Measurements from ENCODE around the gene DDX24.
A peak's percentile ranks its signal among the peaks of the same experiment; 100 is the strongest.

The DDX24 gene

DNA sequence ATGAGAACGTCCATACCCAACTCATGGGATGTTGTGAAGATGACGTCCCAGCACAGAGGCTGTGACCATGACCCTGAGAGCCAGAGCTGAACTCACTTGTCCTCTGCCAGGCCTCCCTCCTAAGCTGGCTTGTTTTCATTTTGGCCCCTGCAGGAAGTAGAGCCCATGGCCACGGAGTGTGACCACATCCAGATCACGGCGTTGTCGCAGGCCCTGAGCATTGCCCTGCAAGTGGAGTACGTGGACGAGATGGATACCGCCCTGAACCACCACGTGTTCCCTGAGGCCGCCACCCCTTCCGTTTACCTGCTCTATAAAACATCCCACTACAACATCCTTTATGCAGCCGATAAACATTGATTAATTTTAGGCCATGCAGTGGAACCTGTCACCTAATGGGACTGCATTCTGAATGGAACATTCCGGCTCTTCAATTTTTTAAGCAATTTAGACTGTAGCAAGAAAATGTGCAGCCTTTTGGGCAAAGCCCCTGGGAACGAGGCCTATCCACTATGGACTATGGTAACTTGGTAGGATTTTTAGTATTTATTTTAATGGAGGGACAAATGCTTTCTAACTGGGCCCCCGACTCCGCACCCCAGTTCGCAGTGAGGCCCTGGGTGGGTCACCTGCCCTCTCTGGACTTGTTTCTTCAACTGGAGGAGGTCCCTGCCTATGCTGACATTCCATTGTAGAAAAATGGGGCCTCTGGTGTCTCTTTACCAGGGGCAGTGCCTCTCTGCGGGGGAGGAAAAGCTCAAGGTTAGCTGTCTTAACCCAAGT is 35.2 kb downstream of the DDX24 start:
- no peak for DNase-seq

DNA sequence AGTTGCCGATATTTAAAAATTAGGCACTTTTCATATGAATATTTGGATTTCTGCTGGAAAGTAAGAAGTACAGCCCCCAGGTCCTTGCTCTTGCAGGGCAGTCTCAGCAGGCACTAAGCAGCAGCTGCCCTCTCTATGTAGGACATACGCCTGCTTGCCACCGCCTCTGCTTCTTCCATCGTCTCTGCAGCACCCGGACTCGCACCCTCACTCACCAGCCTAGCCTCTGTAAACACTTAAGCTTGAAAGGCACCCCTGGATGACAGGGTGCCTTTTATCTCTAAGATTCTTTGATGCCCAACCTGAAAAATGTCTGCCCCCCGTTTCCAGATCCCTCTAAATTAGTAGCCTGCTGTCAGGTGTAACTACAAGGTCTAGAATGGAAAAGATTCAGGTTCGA is 35.9 kb downstream of the DDX24 start:
- no peak for DNase-seq

DNA sequence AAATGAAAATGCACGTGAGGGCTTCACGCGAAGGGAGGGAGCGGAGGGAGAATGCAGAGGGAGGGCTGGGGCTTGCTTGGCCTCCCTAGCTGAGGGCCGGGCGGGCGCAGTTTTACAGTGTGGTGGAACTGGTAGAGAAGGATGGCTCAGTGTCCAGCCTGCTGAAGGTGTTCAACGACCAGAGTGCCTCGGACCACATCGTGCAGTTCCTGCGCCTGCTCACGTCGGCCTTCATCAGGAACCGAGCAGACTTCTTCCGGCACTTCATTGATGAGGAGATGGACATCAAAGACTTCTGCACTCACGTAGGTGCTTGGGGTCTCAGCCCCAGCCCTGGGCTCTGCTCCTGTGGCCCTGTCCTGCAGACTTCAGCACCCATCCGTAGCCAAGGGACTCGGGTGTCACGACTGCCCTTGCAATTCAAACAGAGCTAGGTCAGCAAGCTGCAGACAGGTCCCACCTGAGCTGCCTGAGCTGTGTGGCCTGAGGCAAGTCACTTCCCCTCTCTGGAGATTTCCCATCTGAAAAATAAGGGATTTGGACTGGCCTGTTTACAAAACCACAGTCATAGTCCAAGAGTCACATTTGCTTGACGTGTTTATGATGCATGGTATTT is 36.4 kb downstream of the DDX24 start:
- DNase-seq, result no peak

DNA sequence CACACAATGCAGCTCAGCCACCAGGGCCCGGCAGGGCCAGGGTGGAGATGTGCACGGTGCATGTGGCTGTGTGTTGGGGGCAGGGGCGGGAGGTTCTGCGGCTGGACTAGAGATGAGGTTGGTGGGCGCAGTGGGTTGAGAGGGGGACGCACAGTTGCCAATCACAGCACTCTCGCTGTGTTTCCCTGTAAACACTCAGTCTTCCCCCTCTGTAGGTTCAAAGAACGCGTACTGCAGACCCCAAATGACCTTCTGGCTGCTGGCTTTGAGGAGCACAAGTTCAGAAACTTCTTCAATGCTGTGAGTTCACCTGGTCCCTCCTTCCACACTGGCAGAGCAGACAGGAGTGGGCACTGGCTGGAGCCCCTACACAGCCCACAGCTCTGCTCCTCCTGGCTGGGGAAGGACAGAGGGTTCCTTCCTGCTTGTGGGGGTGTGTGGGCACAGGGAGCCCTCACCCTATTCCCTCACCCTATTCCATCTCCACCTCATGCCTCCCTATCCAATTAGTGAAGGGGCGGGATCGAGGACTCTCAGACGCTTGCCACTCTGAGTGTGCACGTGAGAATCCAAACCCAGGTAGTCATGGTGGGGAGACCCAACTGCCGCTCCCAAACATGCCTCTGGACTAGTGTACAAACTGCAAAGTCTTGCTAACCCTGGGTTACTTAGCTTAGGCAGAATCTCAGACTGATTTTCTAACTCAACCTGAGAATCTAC is 37.1 kb downstream of the DDX24 start:
- no peak for DNase-seq

DNA sequence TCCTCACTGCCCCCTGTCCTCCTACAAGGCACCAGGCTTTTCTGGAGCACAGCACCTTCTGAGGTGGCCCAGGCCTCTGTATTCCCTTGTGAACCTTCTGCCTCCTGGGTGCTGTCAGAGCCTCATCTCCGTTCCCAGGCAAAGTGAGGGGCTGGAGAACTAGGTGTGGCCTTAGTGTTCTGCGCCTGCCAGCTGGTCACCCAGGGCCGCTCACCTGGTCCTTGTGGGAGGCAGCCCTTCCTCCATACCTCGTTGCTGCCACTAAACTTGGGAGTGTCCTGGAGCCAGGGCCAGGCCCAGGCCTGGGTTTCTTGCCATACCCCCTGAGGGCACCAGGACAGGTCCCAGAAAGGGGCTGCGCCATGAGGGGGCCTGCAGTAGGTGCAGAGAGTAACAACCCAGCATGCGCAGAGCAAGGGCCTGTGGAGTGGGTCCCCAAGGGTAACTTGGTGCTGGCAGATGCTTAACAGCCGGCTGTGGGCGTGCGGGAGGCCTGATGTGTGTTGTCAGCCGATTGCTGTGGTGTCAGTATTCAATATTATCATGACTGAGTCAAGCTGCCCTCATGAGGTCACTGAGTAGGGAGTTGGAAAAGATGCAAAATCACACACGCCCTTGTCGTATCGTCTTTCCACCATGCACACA is 37.8 kb downstream of the DDX24 start:
- DNase-seq, result no peak

DNA sequence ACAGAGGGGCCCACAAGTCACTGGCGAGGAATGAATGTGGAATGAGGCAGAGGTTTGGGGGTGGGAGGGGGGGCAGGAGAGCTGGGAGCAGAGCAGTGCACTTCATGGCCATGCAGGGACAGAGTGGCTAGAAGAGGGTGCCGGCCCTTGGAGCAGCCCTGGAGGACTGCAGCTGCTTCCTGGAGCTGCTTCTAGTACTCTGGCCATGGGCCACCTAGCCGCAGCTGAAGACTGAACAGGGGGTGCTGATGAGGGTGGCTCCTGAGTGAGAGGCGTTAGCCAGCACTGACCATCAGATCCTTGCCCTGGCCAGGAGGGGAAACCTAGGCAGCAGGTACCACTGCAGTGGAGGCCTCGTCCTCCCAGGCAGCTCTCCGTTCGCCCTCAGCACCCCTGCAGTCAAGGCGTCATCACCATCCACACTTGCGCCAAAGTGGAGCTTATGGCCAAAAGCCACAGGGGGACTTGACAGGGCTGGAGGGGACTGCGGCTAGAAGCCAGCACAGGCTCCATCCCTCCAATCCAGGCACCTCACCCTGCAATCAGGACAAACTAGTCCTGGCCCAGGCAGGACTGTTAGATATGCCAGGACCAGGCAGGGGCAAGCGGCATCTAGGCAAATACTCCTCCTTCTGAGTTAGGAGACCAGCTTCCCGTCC is 38.4 kb downstream of the DDX24 start:
- DNase-seq, result no peak

DNA sequence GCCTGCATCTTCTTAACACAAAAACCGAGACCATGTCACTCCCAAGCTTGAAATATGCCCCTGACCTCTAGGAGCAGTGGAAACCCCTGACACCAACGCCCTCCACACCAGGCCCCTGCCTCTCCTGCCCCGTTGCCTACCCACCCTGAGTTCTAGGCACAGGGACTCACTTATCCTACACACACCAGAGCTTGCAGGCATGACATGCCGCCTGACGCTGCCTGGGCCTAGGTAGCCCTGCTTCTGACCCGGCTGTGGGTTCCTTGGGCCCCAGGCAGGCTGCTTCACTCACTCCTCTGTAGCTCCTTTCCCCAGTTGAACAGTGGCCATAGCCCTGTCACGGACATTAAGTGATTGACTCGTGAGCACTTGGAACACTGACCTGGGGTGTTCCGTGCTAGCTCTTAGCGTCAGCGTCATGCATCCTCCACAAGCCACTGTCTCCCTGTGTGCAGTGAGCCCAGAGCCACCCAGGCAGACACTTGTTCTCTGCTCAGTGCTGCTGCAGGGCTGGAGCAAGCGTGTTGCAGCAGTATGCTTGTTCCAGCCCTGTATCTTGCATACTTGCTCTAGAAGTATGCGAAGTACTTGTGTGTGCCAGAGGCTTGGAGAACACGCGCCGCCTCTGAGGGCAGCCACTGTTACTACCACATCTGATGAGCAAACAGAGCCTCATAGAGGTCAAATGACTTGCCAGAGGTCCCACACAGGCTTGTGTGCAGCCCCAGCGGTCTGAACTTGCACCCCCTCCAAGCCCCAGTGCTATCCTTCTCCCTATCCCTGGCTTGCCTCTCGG is 39.3 kb downstream of the DDX24 start:
- DNase-seq, result no peak

DNA sequence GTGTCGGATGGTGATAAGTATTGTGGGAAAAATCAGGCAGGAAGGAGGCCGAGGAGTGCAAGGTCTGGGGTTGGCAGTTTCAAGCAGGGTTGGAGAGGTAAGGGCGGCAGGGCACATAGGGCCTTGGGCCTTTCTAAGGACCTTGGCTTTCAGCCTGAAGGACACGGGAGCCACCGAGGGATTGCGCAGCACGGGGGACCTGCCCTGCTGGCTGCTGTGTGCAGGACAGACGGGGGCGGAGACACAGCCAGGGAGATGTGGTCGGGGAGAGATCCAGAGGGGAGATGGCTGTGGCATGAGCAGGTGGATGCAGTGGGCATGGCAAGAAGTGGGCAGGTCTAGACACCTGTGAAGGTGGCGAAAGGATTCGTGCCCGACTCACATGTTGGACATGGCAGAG is 40.2 kb downstream of the DDX24 start:
- no peak for DNase-seq

DNA sequence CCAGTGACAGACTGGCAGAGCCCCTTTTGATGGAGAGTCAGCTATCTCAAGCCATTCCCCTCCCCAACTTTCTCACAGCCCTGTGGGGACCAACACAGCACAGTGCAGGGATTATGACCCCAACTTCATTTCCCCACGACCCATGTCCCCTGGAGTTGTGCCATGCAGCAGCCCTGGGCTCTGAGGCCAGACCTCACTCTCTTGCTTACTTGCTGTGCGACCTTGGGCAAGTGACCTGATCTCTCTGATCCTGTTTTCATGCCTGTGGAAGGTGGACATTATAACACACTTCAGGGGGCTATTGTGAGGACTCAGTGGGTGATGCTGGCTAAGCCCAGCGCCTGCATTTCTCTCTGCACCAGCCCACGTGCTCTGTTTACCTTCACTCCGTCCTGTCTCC is 40.8 kb downstream of the DDX24 start:
- DNase-seq, result no peak

DNA sequence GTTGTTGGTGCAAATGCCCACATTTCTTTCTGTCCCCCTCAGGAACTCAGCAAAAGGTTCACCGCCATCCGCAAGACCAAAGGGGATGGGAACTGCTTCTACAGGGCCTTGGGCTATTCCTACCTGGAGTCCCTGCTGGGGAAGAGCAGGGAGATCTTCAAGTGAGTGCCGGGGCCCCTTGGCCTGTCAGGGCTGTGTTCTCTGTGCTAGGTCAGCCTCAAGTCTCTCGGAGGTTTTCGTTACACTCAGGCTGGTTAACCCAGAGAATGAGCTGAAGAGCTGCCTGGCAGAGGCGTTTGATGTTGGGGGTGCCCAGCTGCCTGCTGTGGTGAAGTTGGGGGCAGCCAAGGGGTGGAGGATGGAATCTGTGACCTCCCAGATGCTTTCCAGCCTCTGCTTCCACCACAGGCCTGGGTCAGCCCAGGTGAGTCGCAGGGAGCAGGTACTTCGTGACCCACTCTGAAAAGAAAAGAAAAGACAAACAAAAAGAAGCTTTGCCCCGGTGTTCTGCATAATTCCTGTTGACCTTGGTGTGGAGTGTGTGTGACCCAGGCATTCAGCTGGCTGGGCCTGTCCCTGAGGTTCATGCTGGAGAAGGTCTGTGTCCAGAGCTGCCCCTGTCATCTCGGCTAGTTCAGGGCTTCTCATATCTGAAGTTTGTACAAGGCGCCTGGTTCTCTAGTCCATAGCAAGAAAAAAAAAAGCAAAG is 41.9 kb downstream of the DDX24 start:
- no peak for DNase-seq

DNA sequence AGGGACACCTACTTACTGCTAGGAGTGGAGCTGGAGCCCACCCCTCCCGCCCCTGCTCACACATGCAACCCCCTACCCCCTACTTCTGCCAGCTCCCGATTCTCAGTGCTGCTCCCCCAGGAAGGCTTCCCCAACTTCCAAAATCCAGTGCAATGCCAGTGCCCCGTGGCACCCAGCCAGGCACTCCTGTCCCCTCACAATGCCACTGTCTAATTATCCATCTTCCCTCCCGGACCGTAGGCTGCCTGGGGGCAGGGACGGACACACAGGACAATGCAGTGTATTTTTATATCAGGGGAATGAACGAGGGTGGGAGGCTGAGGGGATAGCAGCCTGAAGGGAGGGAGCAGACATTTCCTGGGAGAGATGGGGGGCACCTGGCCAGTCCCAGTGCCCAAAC is 42.5 kb downstream of the DDX24 start:
- no peak for DNase-seq

DNA sequence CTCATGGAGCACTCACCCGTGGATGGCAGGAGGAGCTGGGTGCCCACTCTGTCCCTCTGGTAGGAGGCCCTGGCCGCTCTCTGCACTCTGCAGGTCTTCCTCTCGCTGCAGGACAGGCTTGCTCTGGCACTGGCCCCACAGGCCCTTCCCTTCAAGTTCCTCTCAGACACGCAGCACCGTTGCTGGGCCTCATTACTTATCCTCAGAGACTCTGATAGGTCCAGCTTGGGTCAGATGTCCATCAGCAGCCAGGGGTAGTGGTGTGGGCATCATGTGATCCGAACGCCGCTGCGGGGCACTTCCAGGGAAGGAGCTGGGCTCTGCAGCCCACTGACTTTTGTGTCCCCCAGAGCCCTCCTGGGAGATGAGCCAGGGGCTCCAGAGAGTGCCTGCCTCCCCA is 43.0 kb downstream of the DDX24 start:
- DNase-seq, result no peak

DNA sequence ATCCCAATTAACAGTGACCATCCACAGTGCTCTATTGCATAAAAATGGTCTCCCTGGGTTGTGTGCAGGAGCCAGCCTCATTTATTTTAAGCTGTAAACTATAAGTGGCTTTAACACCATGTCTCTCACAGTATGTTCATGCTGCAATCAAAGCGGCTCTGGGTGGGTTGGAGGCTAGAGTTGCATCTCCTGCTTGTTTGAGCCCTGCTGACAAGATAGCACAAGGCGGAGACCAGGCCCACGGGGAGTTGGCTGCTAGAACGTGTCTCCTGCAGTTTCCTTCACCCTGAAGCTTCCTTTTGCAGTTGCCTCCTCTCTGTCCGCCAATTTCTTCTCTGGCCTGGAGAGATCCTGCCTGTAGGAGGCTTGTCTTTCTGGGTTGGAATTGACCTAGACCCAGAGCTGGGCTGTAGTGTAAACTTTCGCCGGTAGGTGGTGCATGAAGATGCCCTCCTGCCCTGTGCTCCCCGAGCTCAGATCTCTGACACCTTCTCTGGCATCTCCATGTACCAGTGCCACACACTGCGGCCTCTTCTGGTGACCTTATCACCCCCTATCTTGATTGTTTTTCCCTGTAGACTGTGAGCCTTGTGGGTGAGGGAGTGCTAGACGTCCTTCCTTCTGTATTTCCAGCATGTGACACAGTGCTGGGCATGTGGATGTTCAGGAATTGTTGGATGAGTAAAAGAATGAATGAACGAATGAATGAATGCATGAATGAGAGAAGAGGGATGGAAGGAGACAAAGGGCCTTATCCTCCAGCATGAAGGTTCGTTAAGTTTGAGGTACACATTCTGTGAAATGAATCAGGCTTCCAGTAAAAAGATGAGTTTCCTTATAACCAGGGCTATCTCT is 44.5 kb downstream of the DDX24 start:
- DNase-seq, result peak; percentile 84

DNA sequence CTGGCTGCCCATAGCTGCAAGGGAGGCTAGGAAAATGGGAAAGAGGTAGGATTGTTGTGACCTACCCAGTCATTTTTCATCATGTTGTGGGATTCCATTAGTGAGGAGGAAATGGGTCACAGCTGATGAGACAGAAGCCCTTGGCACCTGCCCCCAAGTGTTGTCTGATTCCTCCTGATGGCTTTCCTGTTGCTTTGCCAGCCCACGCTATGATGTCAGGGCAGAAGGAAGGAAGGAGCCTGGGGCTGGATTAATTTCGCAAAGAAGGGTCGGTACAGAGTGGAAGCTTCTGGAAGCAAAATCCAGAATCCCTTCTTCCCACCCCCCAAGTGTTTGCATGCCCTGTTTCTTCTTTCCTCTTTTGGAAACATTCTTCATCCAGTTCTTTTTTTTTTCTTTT is 46.1 kb downstream of the DDX24 start:
- DNase-seq, result no peak

DNA sequence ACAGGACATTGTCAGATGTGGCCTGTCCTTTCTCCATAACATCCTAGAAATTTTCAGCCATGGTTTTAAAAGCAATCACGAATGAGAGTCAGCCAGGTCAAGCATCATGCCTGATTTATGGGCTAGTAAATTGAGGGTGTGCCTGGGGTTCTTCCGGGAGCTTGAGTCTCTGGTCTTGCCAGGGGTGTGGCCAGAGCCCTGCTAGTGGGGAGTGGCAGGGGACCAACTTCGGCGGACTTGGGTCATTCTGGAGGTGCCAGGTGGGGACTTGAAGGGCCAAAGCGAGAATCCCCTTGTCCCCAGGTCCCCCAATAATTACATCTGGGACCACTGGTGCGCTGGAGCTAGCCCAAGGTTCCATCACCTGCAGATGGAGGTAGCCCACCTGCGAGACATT is 49.1 kb downstream of the DDX24 start:
- no peak for DNase-seq

DNA sequence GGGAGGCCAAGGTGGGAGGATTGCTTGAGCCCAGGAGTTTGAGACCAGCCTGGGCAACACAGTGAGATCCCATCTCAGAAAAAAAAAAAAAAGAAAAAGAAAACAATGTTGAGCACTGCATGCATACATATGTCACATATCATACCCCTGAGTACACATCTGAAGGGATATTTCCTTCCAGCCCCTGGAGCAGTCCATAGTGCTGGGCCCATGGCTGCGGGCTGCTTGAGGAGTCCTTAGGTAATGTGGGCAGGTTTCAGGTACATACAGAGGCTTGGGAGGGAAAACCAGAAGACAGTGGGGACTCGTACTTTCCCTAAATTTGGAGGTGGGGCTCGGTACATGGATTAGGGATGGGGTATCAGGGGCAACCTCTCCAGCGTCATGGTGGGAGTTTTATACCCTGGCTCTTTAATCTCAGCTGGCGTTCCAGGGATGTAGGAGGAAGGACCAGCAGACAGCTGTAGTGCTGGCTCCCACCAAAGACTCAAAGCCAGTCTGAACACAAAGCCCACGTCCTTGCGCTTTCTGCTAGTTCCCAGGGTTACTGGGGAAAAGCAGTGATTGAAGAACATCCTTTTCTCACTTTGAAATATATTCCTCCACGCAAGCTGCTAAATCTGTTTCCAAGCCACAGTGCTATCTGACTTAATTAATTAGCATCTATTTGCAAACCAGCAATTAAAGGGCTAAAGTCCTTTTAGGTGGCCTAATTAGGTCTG is 49.7 kb downstream of the DDX24 start:
- no peak for DNase-seq

DNA sequence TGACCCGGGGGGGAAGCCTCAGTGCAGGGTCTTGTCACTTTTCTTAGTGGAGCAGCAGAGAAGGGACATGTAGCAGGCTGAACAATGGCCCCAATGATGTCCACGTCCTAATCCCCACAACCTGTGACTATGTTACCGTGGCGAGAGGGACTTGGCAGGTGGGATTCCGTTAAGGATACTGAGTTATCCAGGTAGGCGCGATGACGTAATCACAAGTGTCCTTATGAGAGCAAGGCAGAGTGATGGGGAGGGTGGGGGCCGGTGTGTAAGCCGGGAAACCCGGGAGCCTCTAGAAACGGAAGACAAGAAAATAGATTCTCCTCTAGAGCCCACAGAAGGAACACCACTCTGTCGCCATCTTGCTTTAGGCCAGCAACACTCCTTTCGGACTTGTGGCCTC is 50.4 kb downstream of the DDX24 start:
- no peak for DNase-seq

DNA sequence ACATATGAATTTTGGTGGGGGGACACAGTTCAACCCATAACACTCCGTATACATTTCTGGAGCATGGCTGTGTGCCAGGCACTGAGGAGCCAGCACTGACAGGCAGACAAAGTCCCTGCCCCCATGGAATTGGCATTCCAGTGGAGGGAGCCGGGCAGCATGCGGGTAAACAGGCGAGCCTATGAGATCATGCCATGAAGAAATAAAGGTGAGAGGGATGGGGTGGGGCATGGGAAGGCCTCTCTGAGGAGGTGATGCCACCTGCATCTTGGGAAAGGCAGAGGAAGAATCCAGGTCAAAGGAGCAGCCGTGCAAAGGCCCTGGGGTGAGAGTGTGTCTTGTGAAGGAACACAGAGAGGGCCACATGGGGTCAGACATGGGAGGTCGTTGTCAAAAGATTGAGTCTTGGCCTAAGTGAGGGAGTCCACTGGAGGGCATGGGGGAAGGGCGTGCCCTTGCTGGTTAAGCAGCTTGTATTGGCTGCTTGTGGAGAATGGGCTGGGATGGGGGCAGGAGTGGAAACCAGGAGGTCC is 51.3 kb downstream of the DDX24 start:
- DNase-seq, result no peak

DNA sequence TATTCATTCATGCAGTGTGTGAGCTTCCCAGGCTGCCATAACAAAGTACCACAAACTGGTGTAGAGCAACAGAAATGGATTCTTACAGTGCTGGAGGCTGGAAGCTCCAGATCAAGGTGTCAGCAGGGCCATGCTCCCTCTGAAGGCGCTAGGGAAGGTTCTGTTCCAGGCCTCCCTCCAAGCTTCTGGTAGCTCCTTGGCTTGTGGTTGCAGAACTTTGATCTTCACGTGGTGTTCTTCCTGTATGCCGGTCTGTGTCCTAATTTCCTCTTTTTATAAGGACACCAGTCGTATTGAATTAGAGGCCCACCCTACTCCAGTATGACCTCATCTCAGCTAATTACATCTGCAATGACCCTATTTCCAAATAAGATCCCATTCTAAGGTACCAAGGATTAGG is 51.7 kb downstream of the DDX24 start:
- DNase-seq, result no peak

DNA sequence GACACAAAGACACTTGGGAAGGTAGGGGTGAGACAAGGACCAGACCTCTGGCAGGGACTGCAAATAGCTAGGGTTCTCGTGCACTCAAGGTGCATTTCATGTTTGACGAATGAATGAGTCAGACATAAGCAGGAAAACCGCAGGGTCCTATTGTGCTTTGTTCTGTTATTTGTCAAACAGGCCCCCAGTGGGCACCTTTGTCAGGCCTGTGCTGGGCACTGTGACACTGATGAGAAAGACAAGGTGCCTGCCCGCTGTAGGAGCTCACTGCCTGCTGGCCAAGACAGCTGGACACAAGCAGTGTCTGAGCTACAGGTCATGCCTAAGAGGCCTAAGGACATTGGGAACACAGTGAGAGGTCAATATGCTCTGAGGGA is 52.6 kb downstream of the DDX24 start:
- DNase-seq, result peak; percentile 85

All from activated CD4-positive, alpha-beta T cell treated with anti-CD3 and anti-CD28 coated beads, Interleukin-10, Interleukin-2, amounts not matched to agents 100 ng/mL and 50 ng/mL, durations not matched to agents 16 hours and 8 hours (primary cell).